ENCODE measurements around the gene RCBTB2. TPM values are rescaled to one million over a fixed set of nuclear protein-coding genes. Genes with fewer than 3 reads are reported as not detected.

RCBTB2 gene
- total RNA-seq, 1 experiment from 2014 or later, result 11.7 TPM

- Histone ChIP-seq H3K14ac (ENCODE audit: insufficient read depth, low read length) (no peak overlapping the region), H2AFZ (ENCODE audit: low read length) (no peak overlapping the region), H3K4ac (ENCODE audit: low read depth, low read length) (no peak overlapping the region), H4K20me1 (ENCODE audit: control insufficient read depth, insufficient read depth, insufficient read length) (no peaks in the 10 kb centered on the region), H4K5ac (ENCODE audit: insufficient read length, low read depth, low read length) (no peak overlapping the region), H3K18ac (ENCODE audit: insufficient read length, low read depth, low read length) (no peak overlapping the region), H2BK5ac (ENCODE audit: insufficient read length, low read length) (no peak overlapping the region), H3K79me1 (ENCODE audit: insufficient read depth, low read depth, low read length, poor library complexity, severe bottlenecking) (no peaks in the 10 kb centered on the region), H2BK20ac (ENCODE audit: low read depth, low read length, poor library complexity, severe bottlenecking) (no peak overlapping the region), H3K56ac (ENCODE audit: insufficient read length, low read depth, low read length) (no peak overlapping the region), H3K4me2 (ENCODE audit: insufficient read depth, insufficient read length, low read length) (no peak overlapping the region), H4K91ac (ENCODE audit: insufficient read length, low read depth, low read length) (no peak overlapping the region), H3K27me3 (ENCODE audit: insufficient read depth, low read length) (no peaks in the 10 kb centered on the region), H3K79me2 (ENCODE audit: insufficient read depth, low read length) (no peaks in the 10 kb centered on the region), H2BK120ac (ENCODE audit: low read depth, low read length, poor library complexity, severe bottlenecking) (no peak overlapping the region), H3K27ac (ENCODE audit: insufficient read length, low read depth, low read length) (no peak overlapping the region), H2BK12ac (ENCODE audit: insufficient read length, low read depth, low read length) (no peak overlapping the region), H3T11ph (ENCODE audit: low read length) (no peak overlapping the region), H4K8ac (replicated peaks; ENCODE audit: insufficient read length, low read depth, low read length) (no peak overlapping the region), H3K23ac (ENCODE audit: insufficient read length, low read depth, low read length) (no peak overlapping the region), H3K4me1 (ENCODE audit: insufficient read depth, low read length) (no peaks in the 10 kb centered on the region), H2BK15ac (ENCODE audit: low read depth, low read length) (no peak overlapping the region), H3K23me2 (ENCODE audit: insufficient read length, low read depth, low read length, poor library complexity, severe bottlenecking) (no peaks in the 10 kb centered on the region), H3K9ac (ENCODE audit: extremely low read depth, insufficient read length, low read length) (no peak overlapping the region), H3K9me3 (ENCODE audit: control insufficient read depth, low read depth, low read length) (peaks cover 12% of the 10 kb centered on the region), H2AK5ac (ENCODE audit: insufficient read length, low read length) (no peak overlapping the region)
- H3K36me3 Mint-ChIP-seq (ENCODE audit: insufficient read depth in 1 of 3, low read depth in 3 of 3), result peaks cover 4 to 19% (median 18%) of the 10 kb centered on the region in 3 experiments; a peak in 5 of 7 replicates
- H3K27me3 Mint-ChIP-seq (ENCODE audit: low read depth), result peaks cover 4% of the 10 kb centered on the region; the same call in 1 of the 2 replicates
- peaks cover 27 to 30% of the 10 kb centered on the region in 2 experiments for H3K9me3 Mint-ChIP-seq
- no peak overlapping the region; a peak in 1 of 7 replicates for H3K27ac Mint-ChIP-seq
- TF ChIP-seq CTCF (conservative IDR thresholded peaks at IDR 0.05), result no peak
- H3K4me3 Mint-ChIP-seq, result no peak overlapping the region
- peaks cover 0 to 3% of the 10 kb centered on the region in 2 experiments; a peak in 1 of 4 replicates for H3K4me1 Mint-ChIP-seq
- WGBS (ENCODE audit: extremely low coverage, insufficient read length, low lambda C conversion rate), result no CpG with 5 or more reads among the region's 1 CpG
- no peak for DNase-seq
Observed at GRCh38 chr13:48549658-48550057, 16.8 kb upstream of the RCBTB2 start.

Data from H9 (cell line).